BLaER1 (cell line): ENCODE measurements around the gene MRPS5.

Experiments used
- H3K27ac ChIP-seq: shearing (Covaris generic); formaldehyde crosslinking; 2 replicates; pipeline ENCODE4 v1.8.1; 2022
- H3K27me3 ChIP-seq: shearing (Covaris generic); formaldehyde crosslinking; 2 replicates; pipeline ENCODE4 v1.8.1; 2022
- H3K36me3 ChIP-seq: shearing (Covaris generic); formaldehyde crosslinking; 2 replicates; pipeline ENCODE4 v1.8.1; 2022
- H3K4me1 ChIP-seq: shearing (Covaris generic); formaldehyde crosslinking; 2 replicates; pipeline ENCODE4 v1.8.1; 2022
- H3K4me2 ChIP-seq: shearing (Covaris generic); formaldehyde crosslinking; 2 replicates; pipeline ENCODE4 v1.8.1; 2022
- H3K4me3 ChIP-seq: shearing (Covaris generic); formaldehyde crosslinking; 2 replicates; pipeline ENCODE4 v1.8.1; 2022
- H3K9ac ChIP-seq: shearing (Covaris generic); formaldehyde crosslinking; 2 replicates; pipeline ENCODE4 v1.8.1; 2022
- H3K9me3 ChIP-seq: shearing (Covaris generic); formaldehyde crosslinking; 2 replicates; pipeline ENCODE4 v1.8.1; 2022
- H4K20me1 ChIP-seq: shearing (Covaris generic); formaldehyde crosslinking; 2 replicates; pipeline ENCODE4 v1.8.1; 2022
- Cebpa-rat ChIP-seq: shearing (Covaris generic); IDR thresholded peaks from 2 replicates; pipeline ENCODE4 v1.8.1; 2022

The MRPS5 gene

GRCh38 chr2:95091885-95092555 is 29.6 kb downstream of the MRPS5 start:
- Histone ChIP-seq H3K9ac (no peak overlapping the region), H3K9me3 (no peaks in the 10 kb centered on the region; the same call in 1 of the 2 replicates), H4K20me1 (no peaks in the 10 kb centered on the region; the same call in 1 of the 2 replicates), H3K4me1 (no peaks in the 10 kb centered on the region), H3K27me3 (no peaks in the 10 kb centered on the region), H3K4me2 (no peak overlapping the region), H3K36me3 (peaks cover 83% of the 10 kb centered on the region), H3K27ac (no peak overlapping the region), H3K4me3 (no peak overlapping the region)
- TF ChIP-seq Cebpa-rat = no peak

GRCh38 chr2:95087379-95087778 is 34.2 kb downstream of the MRPS5 start:
- no peak for TF ChIP-seq Cebpa-rat
- Histone ChIP-seq H3K9ac (no peak overlapping the region), H3K4me3 (no peak overlapping the region), H3K9me3 (no peaks in the 10 kb centered on the region), H3K27me3 (no peaks in the 10 kb centered on the region), H4K20me1 (no peaks in the 10 kb centered on the region; the same call in 1 of the 2 replicates), H3K27ac (no peak overlapping the region), H3K4me1 (no peaks in the 10 kb centered on the region), H3K36me3 (peaks cover 76% of the 10 kb centered on the region), H3K4me2 (no peak overlapping the region)

GRCh38 chr2:95086017-95086416 is 35.6 kb downstream of the MRPS5 start:
- no peaks in the 10 kb centered on the region for H4K20me1 ChIP-seq
- H3K27ac ChIP-seq = no peak overlapping the region
- peaks cover 63% of the 10 kb centered on the region for H3K36me3 ChIP-seq
- no peak overlapping the region for H3K4me2 ChIP-seq
- no peak overlapping the region for H3K4me3 ChIP-seq
- no peaks in the 10 kb centered on the region for H3K27me3 ChIP-seq
- H3K9me3 ChIP-seq = no peaks in the 10 kb centered on the region
- H3K9ac ChIP-seq = no peak overlapping the region
- TF ChIP-seq Cebpa-rat = no peak
- H3K4me1 ChIP-seq = no peaks in the 10 kb centered on the region

- H3K4me2 ChIP-seq = no peak overlapping the region
- no peaks in the 10 kb centered on the region for H4K20me1 ChIP-seq
- H3K4me3 ChIP-seq = no peak overlapping the region
- no peak for TF ChIP-seq Cebpa-rat
- H3K9me3 ChIP-seq = no peaks in the 10 kb centered on the region
- no peak overlapping the region for H3K27ac ChIP-seq
- no peaks in the 10 kb centered on the region for H3K27me3 ChIP-seq
- no peak overlapping the region for H3K9ac ChIP-seq
- peaks cover 12% of the 10 kb centered on the region for H3K4me1 ChIP-seq
- H3K36me3 ChIP-seq = peaks cover 32% of the 10 kb centered on the region
Measured at GRCh38 chr2:95082477-95082876, 39.1 kb downstream of the MRPS5 start.

GRCh38 chr2:95079199-95079683 is 42.4 kb downstream of the MRPS5 start:
- no peak for TF ChIP-seq Cebpa-rat
- Histone ChIP-seq H3K27ac (no peak overlapping the region), H3K36me3 (no peaks in the 10 kb centered on the region; the same call in 1 of the 2 replicates), H3K9me3 (no peaks in the 10 kb centered on the region), H3K4me2 (no peak overlapping the region), H4K20me1 (no peaks in the 10 kb centered on the region), H3K4me1 (peaks cover 44% of the 10 kb centered on the region), H3K27me3 (no peaks in the 10 kb centered on the region), H3K4me3 (no peak overlapping the region), H3K9ac (no peak overlapping the region)

GRCh38 chr2:95077861-95078603 is 43.6 kb downstream of the MRPS5 start:
- Histone ChIP-seq H3K9me3 (no peaks in the 10 kb centered on the region), H3K4me3 (no peak overlapping the region), H3K27me3 (no peaks in the 10 kb centered on the region), H3K4me1 (peaks cover 57% of the 10 kb centered on the region), H3K4me2 (peak overlapping the region; percentile 80; the same call in 1 of the 2 replicates), H4K20me1 (no peaks in the 10 kb centered on the region), H3K9ac (no peak overlapping the region), H3K36me3 (no peaks in the 10 kb centered on the region), H3K27ac (no peak overlapping the region)
- no peak for TF ChIP-seq Cebpa-rat

- Histone ChIP-seq H3K4me2 (peak overlapping the region; percentile 80), H4K20me1 (no peaks in the 10 kb centered on the region), H3K27me3 (no peaks in the 10 kb centered on the region), H3K4me1 (peaks cover 59% of the 10 kb centered on the region), H3K4me3 (no peak overlapping the region), H3K9ac (no peak overlapping the region), H3K9me3 (no peaks in the 10 kb centered on the region), H3K36me3 (no peaks in the 10 kb centered on the region), H3K27ac (no peak overlapping the region)
- no peak for TF ChIP-seq Cebpa-rat
Measured at GRCh38 chr2:95077530-95077825, 44.1 kb downstream of the MRPS5 start.

GRCh38 chr2:95076705-95077529 is 44.7 kb downstream of the MRPS5 start:
- H3K4me2 ChIP-seq = peak overlapping the region; percentile 80
- no peaks in the 10 kb centered on the region for H3K36me3 ChIP-seq
- peaks cover 59% of the 10 kb centered on the region for H3K4me1 ChIP-seq
- H3K27me3 ChIP-seq = no peaks in the 10 kb centered on the region
- TF ChIP-seq Cebpa-rat = no peak
- H3K27ac ChIP-seq = peak overlapping the region; percentile 56
- H3K9me3 ChIP-seq = no peaks in the 10 kb centered on the region
- no peaks in the 10 kb centered on the region for H4K20me1 ChIP-seq
- peak overlapping the region; percentile 63 for H3K4me3 ChIP-seq
- peak overlapping the region; percentile 70 for H3K9ac ChIP-seq

GRCh38 chr2:95075440-95076132 is 46.0 kb downstream of the MRPS5 start:
- Histone ChIP-seq H3K9me3 (no peaks in the 10 kb centered on the region), H3K9ac (peak overlapping the region; percentile 65; the same call in 1 of the 2 replicates), H3K27me3 (no peaks in the 10 kb centered on the region), H3K4me3 (peak overlapping the region; percentile 28; the same call in 1 of the 2 replicates), H3K36me3 (no peaks in the 10 kb centered on the region), H3K4me2 (peak overlapping the region; percentile 80), H3K4me1 (peaks cover 59% of the 10 kb centered on the region), H4K20me1 (no peaks in the 10 kb centered on the region), H3K27ac (peak overlapping the region; percentile 88)
- TF ChIP-seq Cebpa-rat = no peak
